ENCODE results near the gene TNFRSF19.
"Not testable (repeated sequence)": the region's sequence is repeated elsewhere in the genome, so short reads cannot be mapped to it uniquely, and the experiment has no call there.

The TNFRSF19 gene

DNA sequence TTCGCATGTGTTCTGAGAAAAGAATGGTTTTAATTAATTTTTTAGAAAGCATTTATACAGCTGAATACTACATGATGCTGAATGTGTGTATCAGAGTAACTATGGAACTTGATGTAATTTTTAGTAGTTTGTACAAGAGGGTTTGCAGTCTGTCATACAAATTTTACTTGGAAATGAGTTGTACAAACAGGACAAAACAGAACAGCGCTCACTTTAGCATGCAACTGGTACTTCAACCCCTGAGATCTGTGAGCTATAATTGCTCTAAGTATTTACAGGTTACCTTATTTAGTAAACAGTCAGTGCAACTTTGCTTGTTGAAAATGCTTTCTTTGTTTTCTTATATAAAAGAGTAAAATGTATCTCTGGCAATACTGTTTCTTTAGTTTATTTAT lies 706 bp downstream of the TNFRSF19 start:
- DNase-seq (ENCODE audit: low read depth, low spot score): no peak

DNA sequence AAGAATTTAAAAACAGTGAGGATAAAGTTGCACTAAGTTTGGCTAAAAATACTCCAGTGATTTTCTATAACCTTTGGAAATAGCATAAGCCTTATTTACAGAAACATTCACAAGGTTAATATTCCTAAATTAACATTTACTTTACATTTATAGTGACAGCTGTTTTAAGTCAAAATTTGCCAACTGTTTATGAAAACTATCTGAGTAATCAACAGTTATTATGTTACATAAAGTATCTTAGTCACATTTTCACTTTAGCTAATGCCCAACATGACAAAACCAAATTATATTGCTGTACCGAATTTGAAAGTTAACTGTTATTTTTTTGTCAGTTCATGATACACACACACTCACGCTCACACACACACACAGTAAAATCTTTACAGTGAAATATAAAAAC lies 1.2 kb downstream of the TNFRSF19 start:
- DNase-seq (ENCODE audit: low read depth, low spot score): no peak

DNA sequence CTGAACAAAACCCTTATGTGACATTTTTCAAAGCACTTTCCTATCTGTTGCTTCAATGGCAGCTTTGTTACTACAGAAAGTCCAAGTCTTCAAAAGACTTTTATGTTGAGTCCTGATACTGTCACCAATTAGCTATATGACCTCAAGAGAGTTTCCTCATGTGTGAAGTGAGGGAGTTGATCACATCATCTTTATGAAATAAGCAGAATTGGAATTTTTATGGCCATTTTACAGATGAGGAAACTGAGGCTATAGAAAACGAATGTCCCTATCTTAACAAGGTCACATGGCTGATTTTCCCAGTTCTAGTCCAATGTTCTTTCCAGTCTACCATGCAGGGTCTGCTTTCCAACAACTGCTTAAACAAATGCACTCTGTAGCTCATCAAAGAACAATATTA lies 2.6 kb downstream of the TNFRSF19 start:
- DNase-seq (ENCODE audit: low read depth, low spot score): no peak

DNA sequence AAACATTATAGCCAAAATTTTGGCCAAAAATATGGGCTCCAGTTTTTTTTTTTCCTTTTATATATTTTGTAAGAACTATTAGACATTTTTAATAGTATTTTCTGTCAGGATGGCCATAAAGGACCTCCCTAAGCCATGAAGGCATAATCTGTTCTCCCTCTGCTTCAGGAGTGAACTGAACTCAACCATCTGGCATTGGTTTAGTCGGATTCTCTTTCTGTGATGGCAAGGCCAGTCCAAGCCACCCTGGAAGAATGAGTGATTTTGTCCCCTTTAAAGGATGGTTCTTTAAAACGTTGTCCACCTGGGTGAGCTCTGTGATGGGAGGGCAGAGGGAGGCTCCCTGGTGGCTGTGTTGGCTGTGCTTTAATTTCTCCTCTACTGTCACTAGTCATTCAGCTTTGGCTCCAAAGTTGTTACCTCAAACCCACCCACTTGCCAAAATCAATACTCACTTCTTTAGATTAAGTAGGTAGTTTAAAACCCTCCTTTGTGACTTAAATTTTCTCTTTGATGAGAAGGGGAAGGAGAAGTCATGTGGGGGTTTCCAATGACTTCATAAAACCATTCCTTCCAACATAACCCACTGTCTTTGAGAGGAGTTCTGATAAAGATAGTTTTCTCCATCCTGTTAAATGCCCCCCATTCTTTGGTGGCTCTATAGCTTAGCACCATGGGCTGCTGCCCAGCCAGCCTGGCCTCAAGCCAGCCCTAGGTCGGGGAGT lies 4.4 kb downstream of the TNFRSF19 start:
- no peak for DNase-seq (ENCODE audit: low read depth, low spot score)

DNA sequence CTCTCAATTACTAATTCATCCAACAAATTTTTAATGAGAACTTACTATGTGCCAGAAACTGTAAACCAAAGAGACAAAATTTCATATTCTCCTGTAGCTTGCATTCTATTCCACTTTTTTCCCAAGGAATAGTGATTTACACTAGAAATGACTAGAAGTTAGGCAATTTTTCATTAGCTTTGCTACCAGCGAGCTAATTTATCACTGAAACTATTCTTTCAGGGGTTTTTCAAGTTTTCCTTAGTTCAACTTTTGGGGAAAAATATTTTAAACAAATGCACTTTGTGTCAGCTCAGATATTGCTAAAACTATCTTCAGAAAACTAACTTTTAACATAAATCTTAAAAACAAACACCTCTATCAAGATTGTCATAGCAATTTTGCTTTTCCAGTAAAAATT lies 5.4 kb downstream of the TNFRSF19 start:
- DNase-seq (ENCODE audit: low read depth, low spot score): no peak

DNA sequence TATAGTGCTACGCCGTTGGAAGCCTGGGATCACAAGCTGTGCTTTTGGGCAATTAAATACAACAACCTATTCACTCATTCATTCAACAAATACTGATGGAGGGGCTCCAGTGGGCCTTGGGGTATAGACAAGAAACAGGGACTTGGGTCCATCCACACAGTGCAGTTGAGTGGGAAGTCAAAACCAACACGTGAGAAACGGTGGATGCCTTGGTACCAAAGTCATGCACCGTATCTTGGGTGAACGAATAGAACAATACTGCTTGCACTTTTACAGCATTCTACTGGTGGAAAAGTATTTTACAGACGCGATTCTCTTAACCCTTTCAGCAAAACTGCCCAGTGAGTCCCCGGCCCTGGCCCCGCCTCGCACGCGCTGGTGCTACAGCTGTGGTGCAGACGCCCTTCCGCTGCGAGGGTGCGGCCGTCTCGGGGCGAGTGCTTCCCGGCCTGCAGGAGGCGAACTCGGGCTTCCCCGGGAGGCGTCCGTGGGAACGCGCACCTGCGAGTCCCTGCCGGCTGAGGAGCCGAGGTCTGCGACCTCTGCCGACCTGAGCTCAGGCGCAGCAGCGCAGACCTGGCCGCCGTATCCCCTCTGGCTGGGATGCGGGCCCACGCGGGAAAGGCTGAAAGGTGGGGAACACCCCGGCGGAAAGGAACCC lies 8.3 kb downstream of the TNFRSF19 start:
- peak; percentile 38 for DNase-seq (ENCODE audit: low read depth, low spot score)

DNA sequence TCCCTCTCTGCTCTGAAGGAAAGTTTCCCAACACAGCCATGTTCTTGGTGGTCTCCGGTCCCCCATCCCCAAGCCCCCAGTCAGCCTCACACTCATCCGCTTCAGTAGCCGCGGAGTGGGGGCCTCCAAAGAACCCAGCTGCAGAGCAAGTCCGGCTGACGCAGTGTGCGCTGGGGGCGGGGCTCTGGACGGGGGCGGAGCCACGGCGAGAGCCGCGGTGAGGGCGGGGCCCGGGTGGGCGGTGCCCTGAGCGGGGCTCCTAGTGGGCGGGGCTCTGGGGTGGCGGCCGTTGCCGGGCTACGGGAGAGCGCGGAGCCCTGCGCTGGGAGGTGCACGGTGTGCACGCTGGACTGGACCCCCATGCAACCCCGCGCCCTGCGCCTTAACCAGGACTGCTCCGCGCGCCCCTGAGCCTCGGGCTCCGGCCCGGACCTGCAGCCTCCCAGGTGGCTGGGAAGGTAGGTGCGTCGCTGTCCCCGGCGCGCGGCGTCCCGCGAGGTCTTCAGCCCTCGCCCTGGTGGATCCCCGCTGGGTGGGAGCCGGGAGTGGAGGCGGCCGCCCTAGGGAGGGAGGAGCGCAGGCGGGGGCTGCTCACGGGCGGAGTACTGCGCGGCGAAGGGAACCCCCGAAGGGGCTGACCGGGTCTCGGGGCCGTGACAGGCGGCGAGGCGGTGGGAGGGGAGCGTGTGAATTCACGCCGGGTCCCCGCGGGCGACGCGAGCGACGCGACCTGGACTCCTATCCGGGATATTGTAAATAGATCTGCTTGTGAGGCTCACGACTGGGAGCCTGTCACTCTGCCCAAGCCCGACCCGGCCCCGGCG lies 9.1 kb downstream of the TNFRSF19 start:
- DNase-seq (ENCODE audit: low read depth, low spot score): peak; percentile 86

DNA sequence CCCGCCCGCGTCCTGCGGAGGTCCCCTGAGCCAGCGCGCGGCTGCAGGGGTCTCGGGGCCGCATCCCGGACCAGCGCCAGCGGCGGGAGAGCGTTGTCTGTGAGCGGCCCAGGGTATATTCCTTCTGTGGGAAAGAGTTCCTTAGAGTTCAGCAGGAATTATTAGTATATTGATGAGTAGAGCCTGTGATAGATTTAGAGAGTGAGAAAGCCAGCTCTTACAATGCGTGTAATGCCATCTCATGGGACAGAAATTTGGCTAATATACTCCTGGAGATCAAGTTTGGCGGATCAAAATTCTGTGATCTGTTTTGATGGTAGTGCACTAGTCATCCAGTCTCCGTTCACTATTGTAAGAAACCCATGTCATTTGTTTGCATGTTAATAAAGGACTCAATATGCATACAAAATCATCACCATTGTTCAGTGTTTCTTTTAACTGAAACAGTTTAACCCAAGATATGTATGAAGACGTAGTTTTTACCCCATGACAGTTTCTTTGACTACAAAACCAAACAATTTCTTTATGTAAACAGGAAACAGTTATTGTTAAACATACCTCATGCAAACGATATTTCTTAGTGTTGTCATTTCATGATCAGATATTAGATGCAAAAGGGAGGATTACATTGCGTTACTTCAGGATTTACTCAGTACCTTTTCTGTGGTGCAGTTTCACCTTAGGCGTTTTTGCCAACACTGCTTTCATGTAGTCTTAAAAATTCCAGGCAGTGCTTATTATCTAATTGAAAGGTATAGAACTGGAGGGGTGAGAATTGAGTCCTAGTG lies 9.9 kb downstream of the TNFRSF19 start:
- no peak for DNase-seq (ENCODE audit: low read depth, low spot score)

DNA sequence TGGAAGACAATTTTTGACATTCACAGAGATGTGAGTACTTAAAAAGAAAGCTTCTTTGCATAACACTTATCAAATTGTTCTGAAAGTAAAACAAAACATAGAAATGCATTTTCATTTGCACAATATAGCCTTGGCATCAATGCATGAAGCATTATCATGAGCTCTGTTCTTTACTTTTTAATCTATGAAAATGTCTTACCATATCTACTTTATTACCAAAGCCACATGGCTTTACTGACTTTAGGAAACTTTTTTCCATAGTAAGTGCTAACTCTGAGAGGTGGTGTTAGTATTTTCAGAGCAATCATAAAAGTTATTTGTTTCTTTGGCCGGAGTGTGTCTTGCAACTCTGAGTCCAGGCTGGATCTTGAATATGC lies 10.5 kb downstream of the TNFRSF19 start:
- DNase-seq (ENCODE audit: low read depth, low spot score): no peak

DNA sequence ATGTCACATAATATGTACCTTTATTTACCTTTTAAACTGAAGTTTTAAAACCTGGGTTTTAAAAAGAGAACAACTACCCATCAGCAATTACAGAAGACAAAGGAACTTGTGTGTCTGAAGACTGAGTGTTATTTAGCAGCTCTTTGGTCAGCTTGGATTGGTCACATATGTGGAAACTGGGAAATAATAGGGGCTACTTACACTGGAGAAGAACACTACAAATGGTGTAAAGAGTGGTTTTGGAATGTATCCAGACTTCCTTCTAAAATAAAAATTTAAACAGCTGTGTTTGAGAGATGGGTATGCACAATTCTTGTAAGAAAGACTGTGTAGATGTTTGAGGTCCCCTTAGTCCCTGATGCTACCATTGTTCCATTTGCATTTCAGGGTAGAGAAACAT lies 13.3 kb downstream of the TNFRSF19 start:
- DNase-seq (ENCODE audit: low read depth, low spot score): no peak

DNA sequence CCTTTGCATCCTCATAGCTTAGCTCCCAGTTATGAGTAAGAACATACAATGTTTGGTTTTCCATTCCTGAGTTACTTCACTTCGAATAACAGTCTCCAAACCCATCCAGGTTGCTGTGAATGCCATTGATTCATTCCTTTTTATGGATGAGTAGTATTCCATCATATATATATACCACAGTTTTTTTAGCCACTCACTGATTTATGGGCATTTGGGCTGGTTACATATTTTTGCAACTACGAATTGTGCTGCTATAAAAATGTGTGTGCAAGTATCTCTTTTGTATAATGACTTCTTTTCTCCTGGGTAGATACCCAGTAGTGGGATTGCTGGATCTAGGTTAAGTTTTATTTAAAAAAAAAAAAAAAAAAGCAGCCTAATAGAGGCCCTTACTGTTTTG lies 14.1 kb downstream of the TNFRSF19 start:
- DNase-seq (ENCODE audit: low read depth, low spot score): no peak

DNA sequence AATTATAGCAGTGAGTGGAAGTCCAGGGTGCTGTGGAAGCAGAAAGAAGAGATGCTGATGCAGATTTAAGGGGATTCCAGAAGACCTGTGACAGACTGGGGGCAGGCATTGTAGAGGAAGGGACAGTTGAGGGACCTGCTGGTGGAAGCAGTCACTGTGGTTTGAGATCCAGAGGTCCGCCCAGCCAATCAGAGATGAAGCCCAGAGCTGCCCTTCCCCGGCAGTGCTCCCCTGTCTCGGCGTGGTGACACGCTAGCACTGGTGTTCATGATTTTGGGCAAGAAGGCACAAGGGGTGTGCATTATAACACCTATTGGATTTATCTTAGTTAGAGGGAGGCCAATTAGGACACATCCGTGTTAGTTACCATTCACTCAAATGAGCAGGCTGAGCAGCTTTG lies 16.1 kb downstream of the TNFRSF19 start:
- no peak for DNase-seq (ENCODE audit: low read depth, low spot score)

DNA sequence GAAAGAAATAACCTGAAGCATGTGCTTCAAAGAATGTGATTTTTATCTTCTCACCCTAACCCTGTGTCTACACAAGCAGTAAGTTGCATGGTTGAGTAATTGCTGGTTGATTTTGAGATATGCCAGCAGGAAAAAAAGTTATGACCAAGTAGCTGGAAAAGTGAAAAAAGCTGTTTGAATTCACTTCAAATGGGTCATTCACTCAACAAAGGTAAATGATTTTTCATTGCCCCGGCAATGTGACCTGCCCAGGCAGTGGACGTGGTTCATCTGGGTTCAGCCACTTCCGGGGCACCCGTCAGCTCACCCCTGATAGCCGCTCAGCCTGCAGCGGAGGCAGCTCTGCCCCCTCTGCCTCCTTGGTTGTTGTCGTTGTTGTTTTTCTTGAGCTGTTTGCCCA lies 18.5 kb downstream of the TNFRSF19 start:
- DNase-seq (ENCODE audit: low read depth, low spot score): no peak

DNA sequence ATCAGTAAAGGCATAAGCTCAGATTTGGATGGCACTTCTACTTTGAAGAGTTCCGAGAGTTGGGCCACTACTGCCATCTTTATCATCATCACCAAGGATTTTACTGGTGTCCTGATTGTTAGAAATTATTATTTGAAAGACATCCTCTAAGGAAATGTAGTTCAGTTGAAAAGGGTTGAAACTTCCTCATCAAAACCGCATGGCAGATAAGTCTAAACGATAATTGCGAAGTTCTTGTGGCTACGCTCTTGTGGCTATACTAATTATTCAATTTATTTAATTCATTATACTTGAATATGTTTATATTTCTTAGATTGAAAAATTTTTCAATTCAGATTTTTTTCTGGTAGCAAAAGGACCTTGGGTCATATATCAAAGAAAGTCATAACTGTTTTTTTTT lies 22.4 kb downstream of the TNFRSF19 start:
- no peak for DNase-seq (ENCODE audit: low read depth, low spot score)

DNA sequence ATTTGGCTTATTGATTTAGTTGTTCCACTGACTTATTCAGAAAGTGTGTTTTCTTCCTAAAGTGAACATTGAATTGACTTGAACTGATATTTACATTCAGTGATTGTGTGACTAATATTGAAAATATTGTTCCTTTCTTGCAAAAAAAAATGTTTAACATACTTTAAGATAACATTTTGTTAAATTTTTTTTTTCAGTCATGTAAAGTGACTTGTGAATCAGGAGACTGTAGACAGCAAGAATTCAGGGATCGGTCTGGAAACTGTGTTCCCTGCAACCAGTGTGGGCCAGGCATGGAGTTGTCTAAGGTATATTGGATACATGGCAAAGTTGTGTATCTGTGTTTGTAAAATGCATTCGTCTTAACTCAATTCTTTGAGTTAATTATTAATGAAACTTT lies 22.9 kb downstream of the TNFRSF19 start:
- no peak for DNase-seq (ENCODE audit: low read depth, low spot score)

DNA sequence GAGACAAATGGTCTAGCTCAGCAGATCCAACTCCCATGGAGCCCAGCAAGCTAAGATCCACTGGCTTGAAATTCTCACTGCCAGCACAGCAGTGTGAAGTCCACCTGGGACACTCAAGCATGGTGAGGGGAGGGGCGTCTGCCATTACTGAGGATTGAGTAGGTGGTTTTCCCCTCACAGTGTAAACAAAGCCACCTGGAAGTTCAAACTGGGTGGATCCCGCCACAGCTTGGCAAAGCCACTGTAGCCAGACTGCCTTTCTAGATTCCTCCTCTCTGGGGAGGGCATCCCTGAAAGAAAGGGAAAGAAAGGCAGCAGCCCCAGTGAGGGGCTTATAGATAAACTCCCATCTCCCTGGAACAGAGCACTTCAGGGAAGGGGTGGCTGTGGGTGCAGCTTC lies 24.1 kb downstream of the TNFRSF19 start:
- not testable (repeated sequence) for DNase-seq (ENCODE audit: low read depth, low spot score)

DNA sequence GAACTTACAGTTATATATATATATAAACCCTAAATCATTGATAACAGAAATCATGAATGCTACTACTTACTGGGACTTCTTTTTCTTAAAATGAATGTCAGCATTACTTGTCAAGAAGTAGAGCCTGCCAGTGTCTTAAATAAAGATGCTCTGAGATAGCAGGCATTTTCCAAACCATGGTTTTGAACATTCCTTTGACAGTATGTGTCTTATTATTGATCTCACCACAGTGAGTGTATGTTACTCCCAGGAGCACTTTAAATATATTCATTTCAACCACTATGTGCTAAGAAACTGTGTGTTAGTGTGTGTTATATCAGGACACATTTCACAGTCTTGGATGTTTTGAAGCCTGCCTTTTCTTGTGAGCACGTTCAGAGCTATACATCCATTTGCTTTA lies 28.2 kb downstream of the TNFRSF19 start:
- no peak for DNase-seq (ENCODE audit: low read depth, low spot score)

DNA sequence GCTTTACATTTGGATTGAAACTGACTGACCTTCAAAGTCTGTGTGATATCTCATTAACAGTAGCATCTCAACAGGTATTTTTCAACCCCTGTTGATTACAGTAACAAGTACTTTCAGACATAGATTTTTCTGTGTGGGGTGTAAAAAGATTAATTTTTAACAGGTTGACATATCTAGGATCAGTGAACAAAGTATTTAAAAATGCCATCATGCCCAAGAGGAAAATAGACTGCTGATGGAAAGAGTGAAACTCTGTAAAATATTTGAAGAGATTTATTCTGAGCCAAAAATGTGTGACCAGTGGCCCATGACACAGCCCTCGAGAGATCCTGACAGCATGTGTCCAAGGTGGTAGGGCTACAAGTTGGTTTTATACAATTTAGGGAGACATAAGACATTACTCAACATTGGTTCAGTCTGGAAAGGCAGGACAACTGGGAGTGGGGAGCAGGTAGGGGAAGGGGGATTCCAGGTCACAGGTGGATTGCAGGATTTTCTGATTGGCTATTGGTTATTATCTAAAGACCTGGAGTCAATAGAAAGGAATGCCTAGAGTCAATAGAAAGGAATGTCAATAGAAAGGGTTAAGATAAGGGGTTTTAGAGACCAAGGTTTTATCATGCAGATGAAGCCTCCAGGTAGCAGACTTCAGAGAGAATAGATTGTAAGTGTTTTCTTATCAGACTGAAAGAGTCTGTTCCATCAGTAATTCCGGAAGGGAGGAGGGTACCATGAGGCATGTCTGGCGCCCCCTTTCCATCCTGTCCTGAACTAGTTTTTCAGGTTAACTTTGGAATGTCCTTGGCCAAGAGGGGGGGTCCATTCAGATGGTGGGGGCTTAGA lies 29.1 kb downstream of the TNFRSF19 start:
- no peak for DNase-seq (ENCODE audit: low read depth, low spot score)

DNA sequence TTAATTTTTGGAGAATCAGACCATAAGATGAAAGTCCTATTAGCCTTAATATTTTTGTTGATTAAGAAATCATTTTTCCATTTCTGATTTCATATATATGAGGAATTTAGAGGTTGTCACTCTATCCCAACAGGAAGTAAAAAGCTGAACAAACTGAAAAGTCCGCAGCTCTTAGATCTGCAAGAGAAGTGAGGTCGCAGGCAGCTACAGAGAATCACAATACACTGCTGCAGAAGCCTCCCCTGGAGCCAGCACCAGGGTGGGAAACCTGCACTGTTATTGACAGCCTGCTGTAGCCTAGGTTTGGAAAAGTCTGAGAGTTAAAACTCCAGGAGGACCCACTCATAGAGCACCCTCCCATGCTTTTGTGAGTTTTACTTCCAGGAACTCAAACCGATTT lies 29.9 kb downstream of the TNFRSF19 start:
- no peak for DNase-seq (ENCODE audit: low read depth, low spot score)

DNA sequence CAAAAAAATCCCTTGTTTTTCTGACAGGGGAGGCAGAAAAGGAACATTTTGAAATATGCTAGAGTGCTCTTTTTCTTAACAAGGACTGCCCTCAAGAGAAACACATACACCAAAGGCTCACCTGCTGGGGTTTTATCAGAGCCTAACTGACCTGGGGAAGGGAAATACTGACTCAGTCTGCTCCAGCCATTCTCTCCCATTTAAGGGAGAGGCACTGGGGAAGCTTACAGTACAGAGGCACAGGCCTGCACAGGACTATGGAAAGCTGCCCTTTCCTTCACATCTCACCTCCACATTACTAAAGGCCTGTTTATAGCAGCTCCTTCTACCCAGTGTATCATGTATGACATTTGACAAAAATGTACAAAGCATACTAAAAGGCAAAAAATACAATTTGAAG lies 30.3 kb downstream of the TNFRSF19 start:
- no peak for DNase-seq (ENCODE audit: low read depth, low spot score)

DNA sequence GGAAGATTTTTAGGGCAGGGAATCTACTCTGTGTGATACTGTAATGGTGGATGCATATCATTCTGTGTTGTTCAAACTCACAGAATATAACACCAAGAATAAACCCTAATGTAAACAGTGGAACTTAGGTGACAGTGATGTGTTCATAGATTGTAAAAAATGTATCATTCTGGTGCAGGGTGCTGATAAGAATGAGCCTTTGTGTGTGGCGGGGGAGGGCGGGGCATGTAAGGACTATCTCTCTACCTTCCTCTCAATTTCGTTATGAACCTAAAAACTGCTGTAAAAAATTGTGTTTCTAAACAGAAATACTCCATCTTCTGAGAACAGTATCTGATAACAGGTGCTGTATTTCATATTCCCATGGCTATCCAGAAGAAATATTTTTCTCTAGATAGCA lies 35.6 kb downstream of the TNFRSF19 start:
- DNase-seq (ENCODE audit: low read depth, low spot score): no peak

Data from activated CD4-positive, CD25-positive, alpha-beta regulatory T cell treated with anti-CD3 and anti-CD28 coated beads, Interleukin-2, amount 50 U/mL, for 16 hours (primary cell).